CD4-positive, alpha-beta T cell (primary cell): ENCODE measurements around the gene LRP11. TPM values are rescaled to one million over a fixed set of nuclear protein-coding genes. Genes with fewer than 3 reads are reported as not detected.

ENCODE experiments used
- ATAC-seq: fragments of 200-7000 bp; cut with Tn5 transposase; one replicate; pipeline ENCODE4 v1.10.0; 2022; ENCODE audit warnings: mild to moderate bottlenecking; ENCODE audit not compliant: poor library complexity
- CTCF ChIA-PET: fragments of 350-600 bp; sonication (Branson Sonifier 250); formaldehyde crosslinking; loops from one replicate; lab custom pipeline; 2021; ENCODE audit warnings: antibody characterized with exemption, inconsistent platforms; lab: Charles Lee
- POLR2A ChIA-PET: fragments of 350-600 bp; sonication (Branson Sonifier 250); formaldehyde crosslinking; loops from one replicate; lab custom pipeline; 2021; ENCODE audit warnings: antibody characterized with exemption, inconsistent platforms; lab: Charles Lee
- DNase-seq, 14 experiments: peaks; one replicate each; pipeline ENCODE4 v3.0.0-alpha.2; 2013 to 2020; ENCODE audit warnings: mixed read lengths in 2 of 14
- H3K27ac ChIP-seq, 2 donors: one replicate each; pipeline versions ENCODE4 v1.5.1 to v1.7.0; 2013; ENCODE audit warnings: low read length in 2 of 2, low read depth in 1 of 2, mild to moderate bottlenecking in 1 of 2
- H3K27me3 ChIP-seq, 2 experiments: 1 replicate in 1 of 2; 2 replicates in 1 of 2; pipeline versions ENCODE4 v1.6.1 to v1.7.0; 2013; ENCODE audit warnings: low read length in 2 of 2, control low read depth in 1 of 2, mild to moderate bottlenecking in 1 of 2, moderate library complexity in 1 of 2; ENCODE audit not compliant: insufficient read depth in 2 of 2, control insufficient read depth in 1 of 2
- H3K36me3 ChIP-seq: one replicate; pipeline ENCODE4 v1.6.1; 2013; ENCODE audit warnings: low read length, control low read depth; ENCODE audit not compliant: insufficient read depth
- H3K4me1 ChIP-seq: one replicate; pipeline ENCODE4 v1.6.1; 2013; ENCODE audit warnings: low read length, control low read depth; ENCODE audit not compliant: insufficient read depth
- H3K4me3 ChIP-seq: one replicate; pipeline ENCODE4 v1.5.1; 2013; ENCODE audit warnings: mild to moderate bottlenecking, low read length, moderate library complexity
- H3K9me3 ChIP-seq, 2 experiments: 1 replicate in 1 of 2; 2 replicates in 1 of 2; pipeline versions ENCODE4 v1.6.1 to v1.7.0; 2013; ENCODE audit warnings: low read length in 2 of 2, mild to moderate bottlenecking in 2 of 2, control low read depth in 1 of 2, moderate library complexity in 1 of 2; ENCODE audit not compliant: control insufficient read depth in 1 of 2, insufficient read depth in 1 of 2
- H3K27ac Mint-ChIP-seq: one replicate; pipeline ENCODE4 v1.8.0; 2020; ENCODE audit warnings: mixed read lengths
- H3K27me3 Mint-ChIP-seq: one replicate; pipeline ENCODE4 v1.8.0; 2021; ENCODE audit warnings: mixed read lengths
- H3K36me3 Mint-ChIP-seq: one replicate; pipeline ENCODE4 v1.8.0; 2021; ENCODE audit warnings: low read depth, mixed read lengths
- H3K4me1 Mint-ChIP-seq: one replicate; pipeline ENCODE4 v1.8.0; 2021; ENCODE audit warnings: low read depth, mixed read lengths
- H3K4me3 Mint-ChIP-seq: one replicate; pipeline ENCODE4 v1.8.0; 2020; ENCODE audit warnings: mild to moderate bottlenecking, mixed read lengths
- H3K9me3 Mint-ChIP-seq: one replicate; pipeline ENCODE4 v1.8.0; 2020; ENCODE audit warnings: mixed read lengths
- intact Hi-C, 2 experiments: fragments of 100-400 bp; cut with DNase I in 1 of 2; cut with micrococcal nuclease in 1 of 2; formaldehyde crosslinking; loops; one replicate each; pipeline versions ENCODE4 v1.15.1 to v1.9.0; 2023 to 2025; cut with DNase I, micrococcal nuclease
- total RNA-seq, 174 experiments: library from RNA in 2 of 174; stranded (reverse) in 2 of 174; gene quantifications; one replicate each; pipeline ENCODE4 v1.2.3 and lab custom pipeline; 2021 to 2026
- TF ChIP-seq, protein P1 (sequence below): fragments of 200-600 bp; IDR thresholded peaks from one replicate; pipeline ENCODE4 v1.8.0; 2022; ENCODE audit warnings: antibody characterized with exemption, mild to moderate bottlenecking

LRP11 gene
- total RNA-seq, 2 experiments from 2014 or later, result 0.75 to 0.99 TPM

DNA sequence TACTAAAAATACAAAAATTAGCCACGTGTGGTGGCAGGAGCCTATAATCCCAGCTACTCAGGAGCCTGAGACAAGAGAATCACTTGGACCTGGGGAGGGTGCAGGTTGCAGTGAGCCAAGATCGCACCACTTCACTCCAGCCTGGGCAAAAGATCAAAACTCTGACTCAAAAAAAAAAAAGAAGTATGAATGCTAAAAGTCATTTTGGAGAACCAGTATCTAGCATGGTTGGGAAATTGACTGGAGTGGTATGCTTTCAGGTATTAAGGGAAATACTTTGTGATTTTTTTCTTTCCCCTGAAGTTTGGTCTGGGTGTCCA is 84.6 kb downstream of the LRP11 start:
- Histone ChIP-seq H3K9me3 (no peaks in the 10 kb centered on the region), H3K27me3 (no peaks in the 10 kb centered on the region), H3K36me3 (peaks cover 52% of the 10 kb centered on the region), H3K27ac (no peak overlapping the region), H3K4me1 (no peaks in the 10 kb centered on the region), H3K4me3 (no peak overlapping the region)
- no peak overlapping the region for H3K4me3 Mint-ChIP-seq
- H3K9me3 Mint-ChIP-seq, result no peaks in the 10 kb centered on the region
- TF ChIP-seq, protein P1, sequence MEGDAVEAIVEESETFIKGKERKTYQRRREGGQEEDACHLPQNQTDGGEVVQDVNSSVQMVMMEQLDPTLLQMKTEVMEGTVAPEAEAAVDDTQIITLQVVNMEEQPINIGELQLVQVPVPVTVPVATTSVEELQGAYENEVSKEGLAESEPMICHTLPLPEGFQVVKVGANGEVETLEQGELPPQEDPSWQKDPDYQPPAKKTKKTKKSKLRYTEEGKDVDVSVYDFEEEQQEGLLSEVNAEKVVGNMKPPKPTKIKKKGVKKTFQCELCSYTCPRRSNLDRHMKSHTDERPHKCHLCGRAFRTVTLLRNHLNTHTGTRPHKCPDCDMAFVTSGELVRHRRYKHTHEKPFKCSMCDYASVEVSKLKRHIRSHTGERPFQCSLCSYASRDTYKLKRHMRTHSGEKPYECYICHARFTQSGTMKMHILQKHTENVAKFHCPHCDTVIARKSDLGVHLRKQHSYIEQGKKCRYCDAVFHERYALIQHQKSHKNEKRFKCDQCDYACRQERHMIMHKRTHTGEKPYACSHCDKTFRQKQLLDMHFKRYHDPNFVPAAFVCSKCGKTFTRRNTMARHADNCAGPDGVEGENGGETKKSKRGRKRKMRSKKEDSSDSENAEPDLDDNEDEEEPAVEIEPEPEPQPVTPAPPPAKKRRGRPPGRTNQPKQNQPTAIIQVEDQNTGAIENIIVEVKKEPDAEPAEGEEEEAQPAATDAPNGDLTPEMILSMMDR, result no peak
- H3K27me3 Mint-ChIP-seq, result no peaks in the 10 kb centered on the region
- ChIA-PET CTCF (no interaction called here), POLR2A (no interaction called here)
- DNase-seq (no peak), ATAC-seq (no peak)
- no peak overlapping the region for H3K27ac Mint-ChIP-seq
- no peaks in the 10 kb centered on the region for H3K4me1 Mint-ChIP-seq
- intact Hi-C loops, result no loop called here
- peaks cover 58% of the 10 kb centered on the region for H3K36me3 Mint-ChIP-seq

DNA sequence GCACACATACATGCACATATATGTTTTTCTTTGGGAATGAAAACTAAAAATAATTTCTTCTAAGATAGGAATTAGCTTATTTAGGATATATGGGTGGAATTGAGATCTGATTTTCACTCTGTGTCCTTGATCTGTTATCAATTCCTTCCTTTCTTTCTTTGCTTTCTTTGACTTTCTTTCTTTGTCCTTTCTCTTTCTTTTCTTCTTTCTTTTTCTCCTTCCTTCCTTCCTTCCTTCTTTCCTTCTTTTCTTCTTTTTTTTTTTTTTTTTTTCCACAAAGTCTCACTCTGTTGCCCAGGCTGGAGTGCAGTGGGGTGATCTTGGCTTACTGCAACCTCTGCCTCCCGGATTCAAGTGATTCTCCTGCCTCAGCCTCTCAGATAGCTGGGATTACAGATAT is 86.5 kb downstream of the LRP11 start:
- H3K36me3 ChIP-seq, result peaks cover 52% of the 10 kb centered on the region
- ATAC-seq (no peak), DNase-seq (no peak)
- intact Hi-C loops, result no loop called here
- Mint-ChIP-seq H3K4me1 (no peaks in the 10 kb centered on the region), H3K27ac (no peak overlapping the region), H3K9me3 (no peaks in the 10 kb centered on the region), H3K27me3 (no peaks in the 10 kb centered on the region), H3K36me3 (peaks cover 53% of the 10 kb centered on the region), H3K4me3 (no peak overlapping the region)
- TF ChIP-seq, protein P1, result no peak
- H3K9me3 ChIP-seq, result no peaks in the 10 kb centered on the region
- H3K27ac ChIP-seq, result no peak overlapping the region
- no peaks in the 10 kb centered on the region for H3K27me3 ChIP-seq
- ChIA-PET POLR2A (no interaction called here), CTCF (interaction anchor here (0.7 kb wide), 1 partner anchor 144 kb away, joined by 3 read pairs; no protein-coding TSS in a partner anchor)
- no peaks in the 10 kb centered on the region for H3K4me1 ChIP-seq
- H3K4me3 ChIP-seq, result no peak overlapping the region

DNA sequence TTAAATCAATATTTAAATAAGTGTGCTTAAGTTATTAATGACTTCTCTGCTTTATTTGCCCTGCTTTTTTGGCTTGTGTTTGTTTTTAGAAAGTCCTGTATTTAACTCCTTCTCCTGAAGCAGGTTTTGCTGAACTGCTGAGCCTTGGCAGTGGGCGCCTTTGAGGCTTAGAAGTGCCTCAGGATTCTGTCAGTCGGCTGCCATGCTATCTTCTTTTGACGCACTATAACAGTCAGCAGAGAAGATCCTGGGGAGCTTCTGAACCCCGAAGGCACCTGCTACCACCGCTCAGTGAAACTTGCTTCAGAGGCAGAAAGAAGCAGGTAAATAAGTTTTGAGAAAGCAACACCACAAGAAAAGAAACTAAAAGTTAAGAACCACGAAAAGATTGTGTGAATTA is 92.2 kb downstream of the LRP11 start:
- Histone ChIP-seq H3K4me3 (no peak overlapping the region), H3K36me3 (peaks cover 43% of the 10 kb centered on the region), H3K4me1 (no peaks in the 10 kb centered on the region), H3K27me3 (no peaks in the 10 kb centered on the region), H3K27ac (no peak overlapping the region), H3K9me3 (no peaks in the 10 kb centered on the region)
- ChIA-PET CTCF (no interaction called here), POLR2A (interaction anchor here (1.0 kb wide), 1 partner anchor 22 kb away, joined by 3 read pairs; the partner anchor contains the start of gene PCMT1)
- TF ChIP-seq, protein P1, result no peak
- no peak for DNase-seq
- Mint-ChIP-seq H3K36me3 (peaks cover 56% of the 10 kb centered on the region), H3K9me3 (no peaks in the 10 kb centered on the region), H3K27ac (no peak overlapping the region), H3K4me1 (peaks cover 4% of the 10 kb centered on the region), H3K4me3 (no peak overlapping the region), H3K27me3 (no peaks in the 10 kb centered on the region)
- intact Hi-C loops, result no loop called here
- no peak for ATAC-seq
